GM23338 (cell line): ENCODE results near the gene RYR1. TPM values are rescaled to one million over a fixed set of nuclear protein-coding genes. Genes with fewer than 3 reads are reported as not detected.

Source experiments
- ATAC-seq: fragments of 200-7000 bp; cut with Tn5 transposase; 3 replicates; pipeline ENCODE4 v1.9.1; 2020
- DNase-seq: peaks from one replicate; pipeline ENCODE4 v3.0.0-alpha.2; 2015; ENCODE audit warnings: low spot score
- H2AFZ ChIP-seq: fragments of 200-600 bp; sonication (generic); 2 replicates; pipeline ENCODE4 v1.8.0; 2016; ENCODE audit warnings: antibody characterized with exemption, mild to moderate bottlenecking, moderate library complexity
- H3F3A ChIP-seq: fragments of 200-600 bp; sonication (generic); replicated peaks from 2 replicates; pipeline ENCODE4 v1.8.0; 2017; ENCODE audit warnings: antibody characterized with exemption, mixed run types, low read depth
- H3K27ac ChIP-seq: fragments of 200-600 bp; sonication (generic); 2 replicates; pipeline ENCODE4 v1.6.1; 2016; ENCODE audit warnings: low read depth
- H3K27me3 ChIP-seq: fragments of 200-600 bp; sonication (generic); 2 replicates; pipeline ENCODE4 v1.8.0; 2016; ENCODE audit warnings: mild to moderate bottlenecking, mixed run types, moderate library complexity; ENCODE audit not compliant: insufficient read depth
- H3K36me3 ChIP-seq: fragments of 200-600 bp; sonication (generic); 2 replicates; pipeline ENCODE4 v1.8.0; 2016; ENCODE audit warnings: mild to moderate bottlenecking; ENCODE audit not compliant: insufficient read depth
- H3K4me1 ChIP-seq: fragments of 200-600 bp; sonication (generic); 2 replicates; pipeline ENCODE4 v1.8.0; 2016; ENCODE audit warnings: mild to moderate bottlenecking, moderate library complexity; ENCODE audit not compliant: insufficient read depth
- H3K4me2 ChIP-seq: fragments of 200-600 bp; sonication (generic); 2 replicates; pipeline ENCODE4 v1.7.1; 2017; ENCODE audit warnings: mixed run types
- H3K4me3 ChIP-seq: fragments of 200-600 bp; sonication (generic); 2 replicates; pipeline ENCODE4 v1.6.1; 2016; ENCODE audit warnings: mixed run types
- H3K79me2 ChIP-seq: fragments of 200-600 bp; sonication (generic); replicated peaks from 2 replicates; pipeline ENCODE4 v1.8.0; 2017; ENCODE audit warnings: mild to moderate bottlenecking; ENCODE audit not compliant: insufficient read depth
- H3K9me2 ChIP-seq: fragments of 200-600 bp; sonication (generic); 2 replicates; pipeline ENCODE4 v1.8.0; 2017; ENCODE audit not compliant: insufficient read depth
- H4K20me1 ChIP-seq: fragments of 200-600 bp; sonication (generic); replicated peaks from 2 replicates; pipeline ENCODE4 v1.8.0; 2017; ENCODE audit warnings: mild to moderate bottlenecking; ENCODE audit not compliant: insufficient read depth
- H3K27ac Mint-ChIP-seq: 2 replicates; pipeline ENCODE4 v1.8.0; 2020; ENCODE audit warnings: inconsistent platforms, mild to moderate bottlenecking, moderate library complexity, mixed read lengths
- H3K27me3 Mint-ChIP-seq: 3 replicates; pipeline ENCODE4 v1.8.0; 2022; ENCODE audit warnings: low read depth, mild to moderate bottlenecking, moderate library complexity, mixed read lengths, inconsistent platforms; ENCODE audit not compliant: insufficient read depth, poor library complexity
- H3K36me3 Mint-ChIP-seq: 3 replicates; pipeline ENCODE4 v1.8.0; 2021; ENCODE audit warnings: low read depth, mild to moderate bottlenecking, inconsistent platforms, moderate library complexity, mixed read lengths
- H3K4me1 Mint-ChIP-seq: 3 replicates; pipeline ENCODE4 v1.8.0; 2020; ENCODE audit warnings: mild to moderate bottlenecking, inconsistent platforms, mixed read lengths
- H3K4me3 Mint-ChIP-seq: 3 replicates; pipeline ENCODE4 v1.8.0; 2021; ENCODE audit warnings: moderate library complexity, mild to moderate bottlenecking, inconsistent platforms, mixed read lengths
- H3K9me3 Mint-ChIP-seq: 3 replicates; pipeline ENCODE4 v1.8.0; 2020; ENCODE audit warnings: moderate library complexity, mild to moderate bottlenecking, inconsistent platforms, mixed read lengths
- CREB1 ChIP-seq: fragments of 250-450 bp; sonication (Bioruptor Pico); IDR thresholded peaks from 2 replicates; pipeline ENCODE4 v1.5.0; 2020; ENCODE audit warnings: low read depth, mild to moderate bottlenecking, moderate library complexity
- EZH2 ChIP-seq: fragments of 200-600 bp; sonication (generic); IDR thresholded peaks from one replicate; pipeline ENCODE4 v1.8.0; 2017; ENCODE audit warnings: antibody characterized with exemption, mild to moderate bottlenecking, low read depth; ENCODE audit not compliant: unreplicated experiment
- EZH2phosphoT487 ChIP-seq: fragments of 200-600 bp; sonication (generic); IDR thresholded peaks from one replicate; pipeline ENCODE4 v1.8.1; 2018; ENCODE audit warnings: antibody characterized with exemption; ENCODE audit not compliant: unreplicated experiment
- JUNB ChIP-seq: IDR thresholded peaks from one replicate; pipeline ENCODE4 v1.6.1; 2016; ENCODE audit warnings: antibody characterized with exemption; ENCODE audit not compliant: unreplicated experiment
- NANOG ChIP-seq: IDR thresholded peaks from 2 replicates; pipeline ENCODE4 v1.6.1; 2016; ENCODE audit warnings: antibody characterized with exemption, borderline replicate concordance
- POLR2AphosphoS5 ChIP-seq: IDR thresholded peaks from 2 replicates; pipeline ENCODE4 v1.6.1; 2016; ENCODE audit warnings: antibody characterized with exemption, low read depth
- STAT1 ChIP-seq: IDR thresholded peaks from one replicate; pipeline ENCODE4 v1.6.1; 2016; ENCODE audit warnings: antibody characterized with exemption; ENCODE audit not compliant: unreplicated experiment
- ZNF114 ChIP-seq: fragments of 250-450 bp; sonication (Bioruptor Pico); IDR thresholded peaks from 2 replicates; pipeline ENCODE4 v1.5.0; 2020; ENCODE audit warnings: mild to moderate bottlenecking, moderate library complexity
- ZNF331 ChIP-seq: fragments of 250-450 bp; sonication (Bioruptor Pico); IDR thresholded peaks from 2 replicates; pipeline ENCODE4 v1.5.0; 2020; ENCODE audit warnings: low read depth, mild to moderate bottlenecking, moderate library complexity
- polyA plus RNA-seq: library from polyadenylated mRNA; unstranded; fragments of >200 nt; fragmentation: Nextera tagmentation; extraction: Ambion mirVana; gene quantifications from 2 replicates; pipeline ENCODE4 v1.2.1, GENCODE V29; 2016
- total RNA-seq: library from RNA; depleted of rRNA; stranded (reverse); fragments of >200 nt; shearing (Covaris generic); gene quantifications from 2 replicates; pipeline ENCODE4 v1.2.3, GENCODE V29; 2014
- TF ChIP-seq, protein P1 (sequence below): IDR thresholded peaks from one replicate; pipeline ENCODE4 v1.6.1; 2018; ENCODE audit warnings: antibody characterized with exemption; ENCODE audit not compliant: unreplicated experiment
- TF ChIP-seq, protein P2 (sequence below), 2 experiments: fragments of 200-600 bp in 1 of 2; sonication (generic) in 1 of 2; conservative IDR thresholded peaks; 2 replicates each; pipeline versions ENCODE4 v1.5.1 to v1.6.1; 2016 to 2017; ENCODE audit warnings: antibody characterized with exemption in 2 of 2, low read depth in 2 of 2, mild to moderate bottlenecking in 2 of 2, moderate library complexity in 1 of 2
- TF ChIP-seq, protein P3 (sequence below): fragments of 250-450 bp; sonication (Bioruptor Pico); IDR thresholded peaks from 2 replicates; pipeline ENCODE4 v1.5.0; 2020; ENCODE audit warnings: mild to moderate bottlenecking, moderate library complexity
- TF ChIP-seq, protein P4 (sequence below): IDR thresholded peaks from 2 replicates; pipeline ENCODE4 v1.6.1; 2016; ENCODE audit warnings: antibody characterized with exemption

RYR1 gene
- total and polyA plus RNA-seq, 2 experiments from 2014 or later: 4.0 to 26.7 TPM

DNA sequence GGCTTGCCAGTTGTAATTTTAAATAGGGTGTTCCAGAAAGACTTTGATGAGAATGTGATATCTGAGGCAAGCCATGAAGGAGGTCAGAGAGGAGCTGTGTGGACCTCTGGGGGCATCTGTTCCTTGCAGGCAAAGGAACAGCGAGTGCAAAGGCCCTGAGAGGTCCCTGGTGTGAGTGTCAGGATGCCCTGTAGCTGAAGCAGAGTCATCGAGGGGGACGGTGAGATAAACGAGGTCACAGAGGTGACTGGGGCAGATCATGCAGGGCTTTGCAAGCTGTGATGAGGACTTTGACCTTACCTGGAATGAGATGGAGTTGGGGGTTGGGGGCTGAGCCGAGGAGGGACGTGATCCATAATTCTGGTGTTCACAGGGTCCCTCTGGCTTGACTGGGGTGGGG is 75.0 kb downstream of the RYR1 start:
- no peak overlapping the region for H3K27ac ChIP-seq
- Mint-ChIP-seq H3K27me3 (peaks cover 19% of the 10 kb centered on the region), H3K4me1 (peaks cover 10% of the 10 kb centered on the region; the same call in 2 of the 3 replicates), H3K4me3 (no peak overlapping the region), H3K9me3 (no peaks in the 10 kb centered on the region; the same call in 2 of the 3 replicates), H3K36me3 (peaks cover 81% of the 10 kb centered on the region), H3K27ac (no peak overlapping the region)
- no peak overlapping the region for H3K4me2 ChIP-seq
- H3K36me3 ChIP-seq: peaks cover 11% of the 10 kb centered on the region
- ATAC-seq: no peak
- H2AFZ ChIP-seq: no peak overlapping the region
- no peaks in the 10 kb centered on the region; the same call in 1 of the 2 replicates for H3K4me1 ChIP-seq
- H3K4me3 ChIP-seq: no peak overlapping the region
- no peak for TF ChIP-seq ZNF331 (CRISPR knock-in tag)
- TF ChIP-seq ZNF114: no peak
- TF ChIP-seq JUNB: no peak
- TF ChIP-seq, protein P1, sequence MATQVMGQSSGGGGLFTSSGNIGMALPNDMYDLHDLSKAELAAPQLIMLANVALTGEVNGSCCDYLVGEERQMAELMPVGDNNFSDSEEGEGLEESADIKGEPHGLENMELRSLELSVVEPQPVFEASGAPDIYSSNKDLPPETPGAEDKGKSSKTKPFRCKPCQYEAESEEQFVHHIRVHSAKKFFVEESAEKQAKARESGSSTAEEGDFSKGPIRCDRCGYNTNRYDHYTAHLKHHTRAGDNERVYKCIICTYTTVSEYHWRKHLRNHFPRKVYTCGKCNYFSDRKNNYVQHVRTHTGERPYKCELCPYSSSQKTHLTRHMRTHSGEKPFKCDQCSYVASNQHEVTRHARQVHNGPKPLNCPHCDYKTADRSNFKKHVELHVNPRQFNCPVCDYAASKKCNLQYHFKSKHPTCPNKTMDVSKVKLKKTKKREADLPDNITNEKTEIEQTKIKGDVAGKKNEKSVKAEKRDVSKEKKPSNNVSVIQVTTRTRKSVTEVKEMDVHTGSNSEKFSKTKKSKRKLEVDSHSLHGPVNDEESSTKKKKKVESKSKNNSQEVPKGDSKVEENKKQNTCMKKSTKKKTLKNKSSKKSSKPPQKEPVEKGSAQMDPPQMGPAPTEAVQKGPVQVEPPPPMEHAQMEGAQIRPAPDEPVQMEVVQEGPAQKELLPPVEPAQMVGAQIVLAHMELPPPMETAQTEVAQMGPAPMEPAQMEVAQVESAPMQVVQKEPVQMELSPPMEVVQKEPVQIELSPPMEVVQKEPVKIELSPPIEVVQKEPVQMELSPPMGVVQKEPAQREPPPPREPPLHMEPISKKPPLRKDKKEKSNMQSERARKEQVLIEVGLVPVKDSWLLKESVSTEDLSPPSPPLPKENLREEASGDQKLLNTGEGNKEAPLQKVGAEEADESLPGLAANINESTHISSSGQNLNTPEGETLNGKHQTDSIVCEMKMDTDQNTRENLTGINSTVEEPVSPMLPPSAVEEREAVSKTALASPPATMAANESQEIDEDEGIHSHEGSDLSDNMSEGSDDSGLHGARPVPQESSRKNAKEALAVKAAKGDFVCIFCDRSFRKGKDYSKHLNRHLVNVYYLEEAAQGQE: no peak
- TF ChIP-seq STAT1: no peak
- TF ChIP-seq, protein P2, sequence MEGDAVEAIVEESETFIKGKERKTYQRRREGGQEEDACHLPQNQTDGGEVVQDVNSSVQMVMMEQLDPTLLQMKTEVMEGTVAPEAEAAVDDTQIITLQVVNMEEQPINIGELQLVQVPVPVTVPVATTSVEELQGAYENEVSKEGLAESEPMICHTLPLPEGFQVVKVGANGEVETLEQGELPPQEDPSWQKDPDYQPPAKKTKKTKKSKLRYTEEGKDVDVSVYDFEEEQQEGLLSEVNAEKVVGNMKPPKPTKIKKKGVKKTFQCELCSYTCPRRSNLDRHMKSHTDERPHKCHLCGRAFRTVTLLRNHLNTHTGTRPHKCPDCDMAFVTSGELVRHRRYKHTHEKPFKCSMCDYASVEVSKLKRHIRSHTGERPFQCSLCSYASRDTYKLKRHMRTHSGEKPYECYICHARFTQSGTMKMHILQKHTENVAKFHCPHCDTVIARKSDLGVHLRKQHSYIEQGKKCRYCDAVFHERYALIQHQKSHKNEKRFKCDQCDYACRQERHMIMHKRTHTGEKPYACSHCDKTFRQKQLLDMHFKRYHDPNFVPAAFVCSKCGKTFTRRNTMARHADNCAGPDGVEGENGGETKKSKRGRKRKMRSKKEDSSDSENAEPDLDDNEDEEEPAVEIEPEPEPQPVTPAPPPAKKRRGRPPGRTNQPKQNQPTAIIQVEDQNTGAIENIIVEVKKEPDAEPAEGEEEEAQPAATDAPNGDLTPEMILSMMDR (conservative IDR thresholded peaks at IDR 0.05; ENCODE audit: low read depth in 2 of 2): no peak
- no peak for TF ChIP-seq EZH2
- no peak for TF ChIP-seq CREB1 (CRISPR knock-in tag)
- TF ChIP-seq, protein P3, sequence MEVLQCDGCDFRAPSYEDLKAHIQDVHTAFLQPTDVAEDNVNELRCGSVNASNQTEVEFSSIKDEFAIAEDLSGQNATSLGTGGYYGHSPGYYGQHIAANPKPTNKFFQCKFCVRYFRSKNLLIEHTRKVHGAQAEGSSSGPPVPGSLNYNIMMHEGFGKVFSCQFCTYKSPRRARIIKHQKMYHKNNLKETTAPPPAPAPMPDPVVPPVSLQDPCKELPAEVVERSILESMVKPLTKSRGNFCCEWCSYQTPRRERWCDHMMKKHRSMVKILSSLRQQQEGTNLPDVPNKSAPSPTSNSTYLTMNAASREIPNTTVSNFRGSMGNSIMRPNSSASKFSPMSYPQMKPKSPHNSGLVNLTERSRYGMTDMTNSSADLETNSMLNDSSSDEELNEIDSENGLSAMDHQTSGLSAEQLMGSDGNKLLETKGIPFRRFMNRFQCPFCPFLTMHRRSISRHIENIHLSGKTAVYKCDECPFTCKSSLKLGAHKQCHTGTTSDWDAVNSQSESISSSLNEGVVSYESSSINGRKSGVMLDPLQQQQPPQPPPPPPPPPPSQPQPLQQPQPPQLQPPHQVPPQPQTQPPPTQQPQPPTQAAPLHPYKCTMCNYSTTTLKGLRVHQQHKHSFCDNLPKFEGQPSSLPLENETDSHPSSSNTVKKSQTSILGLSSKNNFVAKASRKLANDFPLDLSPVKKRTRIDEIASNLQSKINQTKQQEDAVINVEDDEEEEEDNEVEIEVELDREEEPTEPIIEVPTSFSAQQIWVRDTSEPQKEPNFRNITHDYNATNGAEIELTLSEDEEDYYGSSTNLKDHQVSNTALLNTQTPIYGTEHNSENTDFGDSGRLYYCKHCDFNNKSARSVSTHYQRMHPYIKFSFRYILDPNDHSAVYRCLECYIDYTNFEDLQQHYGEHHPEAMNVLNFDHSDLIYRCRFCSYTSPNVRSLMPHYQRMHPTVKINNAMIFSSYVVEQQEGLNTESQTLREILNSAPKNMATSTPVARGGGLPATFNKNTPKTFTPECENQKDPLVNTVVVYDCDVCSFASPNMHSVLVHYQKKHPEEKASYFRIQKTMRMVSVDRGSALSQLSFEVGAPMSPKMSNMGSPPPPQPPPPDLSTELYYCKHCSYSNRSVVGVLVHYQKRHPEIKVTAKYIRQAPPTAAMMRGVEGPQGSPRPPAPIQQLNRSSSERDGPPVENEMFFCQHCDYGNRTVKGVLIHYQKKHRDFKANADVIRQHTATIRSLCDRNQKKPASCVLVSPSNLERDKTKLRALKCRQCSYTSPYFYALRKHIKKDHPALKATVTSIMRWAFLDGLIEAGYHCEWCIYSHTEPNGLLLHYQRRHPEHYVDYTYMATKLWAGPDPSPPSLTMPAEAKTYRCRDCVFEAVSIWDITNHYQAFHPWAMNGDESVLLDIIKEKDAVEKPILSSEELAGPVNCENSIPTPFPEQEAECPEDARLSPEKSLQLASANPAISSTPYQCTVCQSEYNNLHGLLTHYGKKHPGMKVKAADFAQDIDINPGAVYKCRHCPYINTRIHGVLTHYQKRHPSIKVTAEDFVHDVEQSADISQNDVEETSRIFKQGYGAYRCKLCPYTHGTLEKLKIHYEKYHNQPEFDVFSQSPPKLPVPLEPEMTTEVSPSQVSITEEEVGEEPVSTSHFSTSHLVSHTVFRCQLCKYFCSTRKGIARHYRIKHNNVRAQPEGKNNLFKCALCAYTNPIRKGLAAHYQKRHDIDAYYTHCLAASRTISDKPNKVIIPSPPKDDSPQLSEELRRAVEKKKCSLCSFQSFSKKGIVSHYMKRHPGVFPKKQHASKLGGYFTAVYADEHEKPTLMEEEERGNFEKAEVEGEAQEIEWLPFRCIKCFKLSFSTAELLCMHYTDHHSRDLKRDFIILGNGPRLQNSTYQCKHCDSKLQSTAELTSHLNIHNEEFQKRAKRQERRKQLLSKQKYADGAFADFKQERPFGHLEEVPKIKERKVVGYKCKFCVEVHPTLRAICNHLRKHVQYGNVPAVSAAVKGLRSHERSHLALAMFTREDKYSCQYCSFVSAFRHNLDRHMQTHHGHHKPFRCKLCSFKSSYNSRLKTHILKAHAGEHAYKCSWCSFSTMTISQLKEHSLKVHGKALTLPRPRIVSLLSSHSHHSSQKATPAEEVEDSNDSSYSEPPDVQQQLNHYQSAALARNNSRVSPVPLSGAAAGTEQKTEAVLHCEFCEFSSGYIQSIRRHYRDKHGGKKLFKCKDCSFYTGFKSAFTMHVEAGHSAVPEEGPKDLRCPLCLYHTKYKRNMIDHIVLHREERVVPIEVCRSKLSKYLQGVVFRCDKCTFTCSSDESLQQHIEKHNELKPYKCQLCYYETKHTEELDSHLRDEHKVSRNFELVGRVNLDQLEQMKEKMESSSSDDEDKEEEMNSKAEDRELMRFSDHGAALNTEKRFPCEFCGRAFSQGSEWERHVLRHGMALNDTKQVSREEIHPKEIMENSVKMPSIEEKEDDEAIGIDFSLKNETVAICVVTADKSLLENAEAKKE (CRISPR knock-in tag): no peak
- no peak for TF ChIP-seq NANOG
- TF ChIP-seq, protein P4, sequence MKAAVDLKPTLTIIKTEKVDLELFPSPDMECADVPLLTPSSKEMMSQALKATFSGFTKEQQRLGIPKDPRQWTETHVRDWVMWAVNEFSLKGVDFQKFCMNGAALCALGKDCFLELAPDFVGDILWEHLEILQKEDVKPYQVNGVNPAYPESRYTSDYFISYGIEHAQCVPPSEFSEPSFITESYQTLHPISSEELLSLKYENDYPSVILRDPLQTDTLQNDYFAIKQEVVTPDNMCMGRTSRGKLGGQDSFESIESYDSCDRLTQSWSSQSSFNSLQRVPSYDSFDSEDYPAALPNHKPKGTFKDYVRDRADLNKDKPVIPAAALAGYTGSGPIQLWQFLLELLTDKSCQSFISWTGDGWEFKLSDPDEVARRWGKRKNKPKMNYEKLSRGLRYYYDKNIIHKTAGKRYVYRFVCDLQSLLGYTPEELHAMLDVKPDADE: no peak
- no peak for TF ChIP-seq POLR2AphosphoS5
- TF ChIP-seq EZH2phosphoT487: no peak
- H3K79me2 ChIP-seq: no peaks in the 10 kb centered on the region
- H3F3A ChIP-seq: peaks cover 12% of the 10 kb centered on the region; the same call in 1 of the 2 replicates
- peaks cover 3% of the 10 kb centered on the region; the same call in 1 of the 2 replicates for H3K9me2 ChIP-seq
- H4K20me1 ChIP-seq: no peaks in the 10 kb centered on the region
- no peak for DNase-seq
- H3K27me3 ChIP-seq: no peaks in the 10 kb centered on the region
